Stomach smooth muscle (tissue), 2 donors: ENCODE data around the gene ZBTB4.

Source experiments
- H3K27ac ChIP-seq: one replicate; pipeline ENCODE4 v1.7.0; 2013; ENCODE audit warnings: mild to moderate bottlenecking, low read length, inconsistent platforms
- H3K27me3 ChIP-seq, 2 donors: one replicate each; pipeline ENCODE4 v1.7.0; 2013; ENCODE audit warnings: low read length in 2 of 2; ENCODE audit not compliant: insufficient read depth in 2 of 2, control insufficient read depth in 1 of 2
- H3K36me3 ChIP-seq, 2 donors: one replicate each; pipeline ENCODE4 v1.7.0; 2013; ENCODE audit warnings: low read length in 2 of 2; ENCODE audit not compliant: control insufficient read depth in 2 of 2, insufficient read depth in 2 of 2
- H3K4me1 ChIP-seq: one replicate; pipeline ENCODE4 v1.7.0; 2013; ENCODE audit warnings: low read length; ENCODE audit not compliant: control insufficient read depth, insufficient read depth
- H3K4me3 ChIP-seq, 2 donors: one replicate each; pipeline ENCODE4 v1.7.0; 2013; ENCODE audit warnings: low read length in 2 of 2
- H3K9ac ChIP-seq, 2 donors: one replicate each; pipeline ENCODE4 v1.7.0; 2013; ENCODE audit warnings: low read length in 2 of 2, mild to moderate bottlenecking in 1 of 2
- H3K9me3 ChIP-seq, 2 donors: one replicate each; pipeline ENCODE4 v1.7.0; 2013; ENCODE audit warnings: low read length in 2 of 2; ENCODE audit not compliant: control insufficient read depth in 2 of 2
- donor health status: healthy.
- donor health status: Pancreatic carcinoma.

Gene ZBTB4

GRCh38 chr17:7468804-7469389 lies 10.5 kb downstream of the ZBTB4 start:
- Histone ChIP-seq H3K27ac (no peak overlapping the region), H3K4me1 (peaks cover 30% of the 10 kb centered on the region)

GRCh38 chr17:7468290-7468689 lies 11.1 kb downstream of the ZBTB4 start:
- Histone ChIP-seq H3K27me3 (no peaks in the 10 kb centered on the region), H3K36me3 (peaks cover 4 to 9% of the 10 kb centered on the region in 2 donors), H3K27ac (no peak overlapping the region), H3K9ac (no peak overlapping the region), H3K4me1 (peaks cover 26% of the 10 kb centered on the region), H3K4me3 (no peak overlapping the region), H3K9me3 (no peaks in the 10 kb centered on the region)

More at GRCh38 chr17:7468804-7469389, 10.5 kb downstream of the ZBTB4 start:
- no peak overlapping the region for H3K4me3 ChIP-seq
- H3K9ac ChIP-seq = no peak overlapping the region
- no peaks in the 10 kb centered on the region for H3K27me3 ChIP-seq
- H3K36me3 ChIP-seq = peaks cover 4 to 5% of the 10 kb centered on the region in 2 donors
- no peaks in the 10 kb centered on the region for H3K9me3 ChIP-seq

- no peak overlapping the region for H3K9ac ChIP-seq
- H3K27ac ChIP-seq = no peak overlapping the region
- no peak overlapping the region for H3K4me3 ChIP-seq
- peaks cover 4 to 9% of the 10 kb centered on the region in 2 donors for H3K36me3 ChIP-seq
- H3K9me3 ChIP-seq = no peaks in the 10 kb centered on the region
- no peaks in the 10 kb centered on the region for H3K27me3 ChIP-seq
- H3K4me1 ChIP-seq = peaks cover 26% of the 10 kb centered on the region
Measured at GRCh38 chr17:7467498-7467897, 11.9 kb downstream of the ZBTB4 start.

GRCh38 chr17:7466639-7467341 lies 12.6 kb downstream of the ZBTB4 start:
- Histone ChIP-seq H3K4me3 (no peak overlapping the region), H3K9ac (no peak overlapping the region), H3K27me3 (no peaks in the 10 kb centered on the region), H3K9me3 (no peaks in the 10 kb centered on the region), H3K27ac (peak overlapping the region; percentile 31), H3K36me3 (peaks cover 4 to 9% of the 10 kb centered on the region in 2 donors), H3K4me1 (peaks cover 22% of the 10 kb centered on the region)

- H3K4me1 ChIP-seq = peaks cover 20% of the 10 kb centered on the region
- H3K27me3 ChIP-seq = no peaks in the 10 kb centered on the region
- peaks cover 4 to 9% of the 10 kb centered on the region in 2 donors for H3K36me3 ChIP-seq
- no peak overlapping the region for H3K4me3 ChIP-seq
- peak overlapping the region; percentile 31 for H3K27ac ChIP-seq
- no peak overlapping the region for H3K9ac ChIP-seq
- no peaks in the 10 kb centered on the region for H3K9me3 ChIP-seq
Measured at GRCh38 chr17:7466318-7466638, 13.2 kb downstream of the ZBTB4 start.

- H3K4me1 ChIP-seq = peaks cover 20% of the 10 kb centered on the region
- no peak overlapping the region for H3K4me3 ChIP-seq
- no peaks in the 10 kb centered on the region for H3K27me3 ChIP-seq
- H3K9me3 ChIP-seq = no peaks in the 10 kb centered on the region
- H3K9ac ChIP-seq = no peak overlapping the region
- H3K36me3 ChIP-seq = peaks cover 4 to 9% of the 10 kb centered on the region in 2 donors
- no peak overlapping the region for H3K27ac ChIP-seq
Measured at GRCh38 chr17:7465597-7466275, 13.7 kb downstream of the ZBTB4 start.

GRCh38 chr17:7464081-7464480 lies 15.3 kb downstream of the ZBTB4 start:
- no peaks in the 10 kb centered on the region for H3K9me3 ChIP-seq
- H3K27ac ChIP-seq = no peak overlapping the region
- H3K27me3 ChIP-seq = no peaks in the 10 kb centered on the region
- H3K4me1 ChIP-seq = peaks cover 18% of the 10 kb centered on the region
- H3K9ac ChIP-seq = no peak overlapping the region
- H3K4me3 ChIP-seq = no peak overlapping the region
- peaks cover 4 to 9% of the 10 kb centered on the region in 2 donors for H3K36me3 ChIP-seq

- no peaks in the 10 kb centered on the region for H3K9me3 ChIP-seq
- no peak overlapping the region for H3K4me3 ChIP-seq
- H3K27me3 ChIP-seq = no peaks in the 10 kb centered on the region
- H3K36me3 ChIP-seq = peaks cover 4 to 9% of the 10 kb centered on the region in 2 donors
- no peak overlapping the region for H3K9ac ChIP-seq
- no peak overlapping the region for H3K27ac ChIP-seq
- peaks cover 18% of the 10 kb centered on the region for H3K4me1 ChIP-seq
Measured at GRCh38 chr17:7463372-7463846, 16.0 kb downstream of the ZBTB4 start.

- no peaks in the 10 kb centered on the region for H3K27me3 ChIP-seq
- H3K4me1 ChIP-seq = peaks cover 16% of the 10 kb centered on the region
- no peak overlapping the region for H3K27ac ChIP-seq
- no peaks in the 10 kb centered on the region for H3K9me3 ChIP-seq
- no peak overlapping the region for H3K9ac ChIP-seq
- H3K36me3 ChIP-seq = peaks cover 4 to 9% of the 10 kb centered on the region in 2 donors
- H3K4me3 ChIP-seq = no peak overlapping the region
Measured at GRCh38 chr17:7462474-7463371, 16.7 kb downstream of the ZBTB4 start.
